CD14-positive monocyte (primary cell): ENCODE results near the gene ICOS. TPM values are rescaled to one million over a fixed set of nuclear protein-coding genes. Genes with fewer than 3 reads are reported as not detected.

Experiments used
- DNase-seq, 3 donors: peaks; one replicate each; pipeline ENCODE4 v3.0.0-alpha.2; 2011 to 2022
- H2AFZ ChIP-seq: 2 replicates; pipeline ENCODE4 v1.6.0; 2012; ENCODE audit warnings: mild to moderate bottlenecking, low read depth, low read length, inconsistent platforms; ENCODE audit not compliant: insufficient read depth, poor library complexity, severe bottlenecking
- H3K27ac ChIP-seq, 2 donors: 1 replicate in 1 of 2; 2 replicates in 1 of 2; pipeline ENCODE4 v1.5.1; 2012 to 2013; ENCODE audit warnings: low read length in 2 of 2, control low read depth in 1 of 2, inconsistent platforms in 1 of 2, low read depth in 1 of 2, mild to moderate bottlenecking in 1 of 2
- H3K27me3 ChIP-seq, 2 donors: one replicate each; pipeline versions ENCODE4 v1.6.0 to v1.6.1; 2011 to 2013; ENCODE audit warnings: low read length in 2 of 2; ENCODE audit not compliant: control insufficient read depth in 2 of 2, insufficient read depth in 2 of 2
- H3K36me3 ChIP-seq, 2 donors: replicated peaks in 1 of 2; 1 replicate in 1 of 2; 2 replicates in 1 of 2; pipeline versions ENCODE4 v1.5.1 to v1.6.1; 2012 to 2013; ENCODE audit warnings: low read length in 2 of 2, control low read depth in 1 of 2, inconsistent platforms in 1 of 2, mild to moderate bottlenecking in 1 of 2; ENCODE audit not compliant: insufficient read depth in 2 of 2, control insufficient read depth in 1 of 2
- H3K4me1 ChIP-seq, 2 donors: 1 replicate in 1 of 2; 2 replicates in 1 of 2; pipeline versions ENCODE4 v1.5.1 to v1.6.1; 2012 to 2013; ENCODE audit warnings: low read length in 2 of 2, control low read depth in 1 of 2, inconsistent platforms in 1 of 2, mild to moderate bottlenecking in 1 of 2, moderate library complexity in 1 of 2; ENCODE audit not compliant: insufficient read depth in 2 of 2, control insufficient read depth in 1 of 2
- H3K4me2 ChIP-seq: replicated peaks from 2 replicates; pipeline ENCODE3; 2012; ENCODE audit warnings: low read length, moderate library complexity, mild to moderate bottlenecking; ENCODE audit not compliant: poor library complexity, severe bottlenecking; ENCODE audit errors: extremely low read depth
- H3K4me3 ChIP-seq, 3 experiments: fragments of 200-600 bp in 1 of 3; sonication (generic) in 1 of 3; replicated peaks in 1 of 3; 1 replicate in 2 of 3; 2 replicates in 1 of 3; pipeline ENCODE4 v1.5.1; 2011 to 2013; ENCODE audit warnings: low read length in 3 of 3, mild to moderate bottlenecking in 3 of 3, control low read depth in 2 of 3, low read depth in 2 of 3, inconsistent platforms in 1 of 3, moderate library complexity in 1 of 3
- H3K79me2 ChIP-seq: 2 replicates; pipeline ENCODE4 v1.6.0; 2012; ENCODE audit warnings: mild to moderate bottlenecking, control low read depth, inconsistent platforms, low read length, moderate library complexity; ENCODE audit not compliant: insufficient read depth
- H3K9ac ChIP-seq: 2 replicates; pipeline ENCODE4 v1.6.0; 2017; ENCODE audit warnings: low read length, mild to moderate bottlenecking; ENCODE audit not compliant: insufficient read depth, poor library complexity, severe bottlenecking
- H3K9me3 ChIP-seq, 2 donors: replicated peaks in 1 of 2; 1 replicate in 1 of 2; 2 replicates in 1 of 2; pipeline versions ENCODE4 v1.5.1 to v1.6.1; 2012 to 2013; ENCODE audit warnings: low read length in 2 of 2, control low read depth in 1 of 2; ENCODE audit not compliant: control insufficient read depth in 1 of 2, insufficient read depth in 1 of 2
- H4K20me1 ChIP-seq: 2 replicates; pipeline ENCODE4 v1.6.0; 2012; ENCODE audit warnings: mild to moderate bottlenecking, low read length, control low read depth, moderate library complexity; ENCODE audit not compliant: insufficient read depth
- H3K27ac Mint-ChIP-seq, 7 donors: one replicate each; pipeline ENCODE4 v1.8.0; 2020; ENCODE audit warnings: mild to moderate bottlenecking in 7 of 7, mixed read lengths in 7 of 7, moderate library complexity in 6 of 7, inconsistent platforms in 2 of 7
- H3K27me3 Mint-ChIP-seq, 3 donors: one replicate each; pipeline ENCODE4 v1.8.0; 2021 to 2022; ENCODE audit warnings: low read depth in 3 of 3, mild to moderate bottlenecking in 3 of 3, mixed read lengths in 3 of 3, moderate library complexity in 3 of 3, inconsistent platforms in 1 of 3
- H3K36me3 Mint-ChIP-seq, 2 donors: one replicate each; pipeline ENCODE4 v1.8.0; 2020; ENCODE audit warnings: mixed read lengths in 2 of 2, inconsistent platforms in 1 of 2, mild to moderate bottlenecking in 1 of 2
- H3K4me1 Mint-ChIP-seq: one replicate; pipeline ENCODE4 v1.8.0; 2020; ENCODE audit warnings: mild to moderate bottlenecking, mixed read lengths
- H3K4me3 Mint-ChIP-seq, 2 donors: one replicate each; pipeline ENCODE4 v1.8.0; 2020; ENCODE audit warnings: mild to moderate bottlenecking in 2 of 2, mixed read lengths in 2 of 2, moderate library complexity in 1 of 2
- H3K9me3 Mint-ChIP-seq, 7 donors: one replicate each; pipeline ENCODE4 v1.8.0; 2020 to 2022; ENCODE audit warnings: mixed read lengths in 7 of 7, mild to moderate bottlenecking in 6 of 7, moderate library complexity in 6 of 7, inconsistent platforms in 2 of 7
- WGBS: methylation state at CpG from one replicate; pipeline ENCODE4 v1.1.5; 2013; ENCODE audit warnings: missing lambda C conversion rate; ENCODE audit not compliant: insufficient coverage; 5-methylcytosine and 5-hydroxymethylcytosine counted together
- intact Hi-C, 2 donors: fragments of 100-400 bp; cut with micrococcal nuclease; formaldehyde crosslinking; loops; one replicate each; pipeline versions ENCODE4 v1.15.0 to v1.15.1; 2023
- polyA plus RNA-seq, 3 donors: library from polyadenylated mRNA; depleted of rRNA in 1 of 3; unstranded in 2 of 3; stranded (reverse) in 1 of 3; fragments of 300-500 nt in 2 of 3; fragments of >200 nt in 1 of 3; fragmentation: Illumina TruSeq in 2 of 3; gene quantifications; 1 replicate in 2 of 3; 2 replicates in 1 of 3; pipeline ENCODE4 v1.2.3, GENCODE V29; 2012 to 2021
- TF ChIP-seq, protein P1 (sequence below): fragments of 200-600 bp; IDR thresholded peaks from one replicate; pipeline ENCODE4 v1.8.0; 2022; ENCODE audit warnings: antibody characterized with exemption, mild to moderate bottlenecking

ICOS gene
- polyA plus RNA-seq, 3 donors, result 0.03 to 0.13 TPM; not detected in 1

DNA sequence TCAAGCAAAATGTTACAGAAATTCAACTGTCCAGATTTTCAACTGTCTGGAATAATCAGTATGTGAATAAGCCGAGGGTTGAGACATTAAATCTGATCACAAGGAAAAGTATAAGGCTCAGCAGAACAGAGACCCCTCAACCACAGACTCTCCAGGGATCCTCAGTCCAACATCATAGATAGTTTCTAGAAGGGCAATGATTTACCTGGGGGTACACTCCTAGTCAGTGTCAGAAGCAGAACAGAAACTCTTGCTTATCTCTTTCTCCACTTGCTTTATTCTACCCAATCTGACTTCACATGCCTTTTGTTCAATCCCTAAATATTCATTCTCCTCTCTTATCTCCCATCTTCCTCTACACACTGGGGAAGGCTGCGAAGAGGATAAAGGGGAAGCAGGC, 36.4 kb downstream of the ICOS start:
- no peaks in the 10 kb centered on the region for H3K79me2 ChIP-seq
- H3K4me1 ChIP-seq, result no peaks in the 10 kb centered on the region
- no peak for DNase-seq
- H3K27ac ChIP-seq, result no peak overlapping the region
- peak overlapping the region in 1 of 2 donors; percentile 26 for H3K4me3 Mint-ChIP-seq
- no peak overlapping the region for H3K27ac Mint-ChIP-seq
- no CpG with 5 or more reads among the region's 2 CpGs for WGBS
- TF ChIP-seq, protein P1, sequence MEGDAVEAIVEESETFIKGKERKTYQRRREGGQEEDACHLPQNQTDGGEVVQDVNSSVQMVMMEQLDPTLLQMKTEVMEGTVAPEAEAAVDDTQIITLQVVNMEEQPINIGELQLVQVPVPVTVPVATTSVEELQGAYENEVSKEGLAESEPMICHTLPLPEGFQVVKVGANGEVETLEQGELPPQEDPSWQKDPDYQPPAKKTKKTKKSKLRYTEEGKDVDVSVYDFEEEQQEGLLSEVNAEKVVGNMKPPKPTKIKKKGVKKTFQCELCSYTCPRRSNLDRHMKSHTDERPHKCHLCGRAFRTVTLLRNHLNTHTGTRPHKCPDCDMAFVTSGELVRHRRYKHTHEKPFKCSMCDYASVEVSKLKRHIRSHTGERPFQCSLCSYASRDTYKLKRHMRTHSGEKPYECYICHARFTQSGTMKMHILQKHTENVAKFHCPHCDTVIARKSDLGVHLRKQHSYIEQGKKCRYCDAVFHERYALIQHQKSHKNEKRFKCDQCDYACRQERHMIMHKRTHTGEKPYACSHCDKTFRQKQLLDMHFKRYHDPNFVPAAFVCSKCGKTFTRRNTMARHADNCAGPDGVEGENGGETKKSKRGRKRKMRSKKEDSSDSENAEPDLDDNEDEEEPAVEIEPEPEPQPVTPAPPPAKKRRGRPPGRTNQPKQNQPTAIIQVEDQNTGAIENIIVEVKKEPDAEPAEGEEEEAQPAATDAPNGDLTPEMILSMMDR, result no peak
- intact Hi-C loops, result no loop called here
- H3K36me3 ChIP-seq, result no peaks in the 10 kb centered on the region
- H3K9ac ChIP-seq, result no peak overlapping the region
- peaks cover 0 to 6% (median 1%) of the 10 kb centered on the region in 7 donors for H3K9me3 Mint-ChIP-seq
- no peak overlapping the region for H3K4me3 ChIP-seq
- no peaks in the 10 kb centered on the region for H3K4me1 Mint-ChIP-seq
- no peaks in the 10 kb centered on the region for H3K36me3 Mint-ChIP-seq
- no peak overlapping the region for H2AFZ ChIP-seq
- H3K27me3 ChIP-seq, result no peaks in the 10 kb centered on the region
- peaks cover 4 to 10% (median 4%) of the 10 kb centered on the region in 3 donors for H3K27me3 Mint-ChIP-seq
- H4K20me1 ChIP-seq, result no peaks in the 10 kb centered on the region
- H3K4me2 ChIP-seq, result no peak overlapping the region
- H3K9me3 ChIP-seq, result no peaks in the 10 kb centered on the region

DNA sequence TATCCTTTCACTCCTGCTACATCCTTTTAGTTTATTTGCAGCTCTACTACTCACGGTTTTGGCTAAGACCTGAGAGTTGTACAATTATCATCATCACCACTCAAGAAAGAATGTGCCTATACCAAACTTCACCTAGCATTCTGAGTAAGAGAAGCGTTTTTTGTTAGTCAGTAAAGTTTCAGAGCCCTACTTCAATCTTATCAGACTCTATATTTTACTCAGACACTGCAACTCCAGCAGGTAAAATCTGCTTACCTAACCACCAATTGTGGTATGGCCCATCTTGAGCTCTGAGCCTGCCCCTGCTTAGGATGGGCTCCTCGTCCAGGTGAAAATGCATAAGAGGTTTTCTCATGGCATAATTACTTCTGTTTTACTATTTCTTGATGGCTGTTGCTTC, 37.1 kb downstream of the ICOS start:
- H3K79me2 ChIP-seq, result no peaks in the 10 kb centered on the region
- H2AFZ ChIP-seq, result no peak overlapping the region
- no peak for DNase-seq
- no peaks in the 10 kb centered on the region for H3K4me1 Mint-ChIP-seq
- no peaks in the 10 kb centered on the region for H3K9me3 ChIP-seq
- no peaks in the 10 kb centered on the region for H4K20me1 ChIP-seq
- H3K27me3 ChIP-seq, result no peaks in the 10 kb centered on the region
- H3K36me3 ChIP-seq, result no peaks in the 10 kb centered on the region
- H3K4me3 ChIP-seq, result no peak overlapping the region
- H3K4me3 Mint-ChIP-seq, result no peak overlapping the region
- no peaks in the 10 kb centered on the region for H3K36me3 Mint-ChIP-seq
- TF ChIP-seq, protein P1, result no peak
- H3K9me3 Mint-ChIP-seq, result peaks cover 0 to 6% (median under 1%) of the 10 kb centered on the region in 7 donors
- no peak overlapping the region for H3K27ac ChIP-seq
- intact Hi-C loops, result no loop called here
- H3K4me1 ChIP-seq, result no peaks in the 10 kb centered on the region
- no peak overlapping the region for H3K9ac ChIP-seq
- no peak overlapping the region for H3K4me2 ChIP-seq
- H3K27me3 Mint-ChIP-seq, result peaks cover 3 to 7% (median 4%) of the 10 kb centered on the region in 3 donors
- no CpG with 5 or more reads among the region's 3 CpGs for WGBS
- H3K27ac Mint-ChIP-seq, result no peak overlapping the region
